Stimulated activated memory B cell treated with anti-CD40 and anti-IgM and Interleukin-4, amounts not matched to agents 10 μg/mL and 1 μg/mL and 100 μg/mL, for 72 hours (primary cell): Measurements from ENCODE around the gene ENO4.

Source experiments
- ATAC-seq: fragments of 150-1000 bp; cut with Tn5 transposase; 2 replicates; pipeline ENCODE4 v1.10.0; 2021
- H3K27ac Mint-ChIP-seq: one replicate; pipeline ENCODE4 v1.8.0; 2022; ENCODE audit warnings: mild to moderate bottlenecking, mixed read lengths
- H3K27me3 Mint-ChIP-seq: one replicate; pipeline ENCODE4 v1.8.0; 2022; ENCODE audit warnings: mixed read lengths
- H3K36me3 Mint-ChIP-seq: one replicate; pipeline ENCODE4 v1.8.0; 2022; ENCODE audit warnings: mixed read lengths
- H3K4me1 Mint-ChIP-seq: one replicate; pipeline ENCODE4 v1.8.0; 2022; ENCODE audit warnings: mixed read lengths
- H3K4me3 Mint-ChIP-seq: one replicate; pipeline ENCODE4 v1.8.0; 2022; ENCODE audit warnings: mild to moderate bottlenecking, moderate library complexity, mixed read lengths
- H3K9me3 Mint-ChIP-seq: one replicate; pipeline ENCODE4 v1.8.0; 2022; ENCODE audit warnings: mixed read lengths

ENO4 gene

DNA sequence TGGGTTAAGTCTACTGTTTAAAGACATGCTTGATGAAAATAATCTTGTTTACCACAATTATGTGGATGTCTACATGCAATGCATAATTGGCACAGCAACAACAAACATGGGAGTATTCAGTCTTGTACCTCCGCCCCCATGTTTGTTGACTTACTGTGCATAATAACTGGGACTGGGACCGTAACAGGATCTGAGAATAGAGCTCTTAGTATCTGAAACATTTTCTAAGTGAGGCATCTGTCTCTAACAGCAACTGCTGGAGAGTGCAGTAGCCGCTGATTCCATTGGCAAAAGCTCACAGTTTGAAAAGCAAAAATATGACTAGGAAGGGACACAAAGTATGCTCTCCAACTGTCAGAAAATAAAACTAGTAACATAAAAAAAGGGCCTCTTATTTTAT lies 61.6 kb downstream of the ENO4 start:
- Mint-ChIP-seq H3K36me3 (no peaks in the 10 kb centered on the region), H3K4me3 (no peak overlapping the region), H3K27ac (no peak overlapping the region), H3K9me3 (no peaks in the 10 kb centered on the region), H3K27me3 (no peaks in the 10 kb centered on the region), H3K4me1 (no peaks in the 10 kb centered on the region)
- no peak for ATAC-seq

DNA sequence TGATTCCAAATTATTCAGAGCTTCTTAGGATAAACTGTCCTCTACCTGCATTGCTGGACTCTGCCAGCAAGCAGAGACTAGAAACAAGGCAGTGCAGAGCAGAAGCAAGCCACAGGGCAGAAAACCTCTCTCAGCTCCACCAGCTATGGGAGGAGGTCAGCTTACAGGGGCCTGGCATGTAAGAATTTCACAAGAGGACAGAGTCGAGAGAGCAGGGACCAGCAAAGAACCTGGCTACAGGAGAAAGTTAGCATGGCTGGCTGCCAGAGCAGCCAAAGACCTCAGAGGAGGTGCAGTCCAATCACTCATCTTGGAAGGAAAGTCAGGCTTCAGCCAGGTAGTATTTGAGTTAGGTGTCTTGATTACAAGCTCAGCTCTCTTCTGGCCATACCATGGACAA lies 62.9 kb downstream of the ENO4 start:
- ATAC-seq, result no peak
- Mint-ChIP-seq H3K27me3 (no peaks in the 10 kb centered on the region), H3K27ac (no peak overlapping the region), H3K36me3 (no peaks in the 10 kb centered on the region), H3K4me3 (no peak overlapping the region), H3K4me1 (no peaks in the 10 kb centered on the region), H3K9me3 (no peaks in the 10 kb centered on the region)

DNA sequence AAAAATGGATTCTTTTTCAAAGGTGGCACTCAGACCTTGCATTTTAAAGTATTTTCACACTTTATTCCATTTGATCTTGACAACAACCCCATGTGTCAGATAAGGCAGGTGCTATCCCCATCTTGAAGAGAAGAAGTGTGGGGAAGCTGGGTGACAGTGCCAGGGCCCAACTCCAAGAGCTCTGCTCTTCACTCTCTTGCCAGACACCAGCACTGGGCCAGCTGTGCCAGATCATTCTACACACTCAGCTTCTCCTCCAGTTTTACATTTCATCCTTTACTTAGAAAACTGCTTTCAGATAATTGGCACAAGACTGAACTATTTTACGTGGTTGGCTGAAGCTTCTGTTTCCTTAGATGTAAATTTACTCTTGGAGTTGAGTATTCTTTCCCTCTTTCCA lies 64.4 kb downstream of the ENO4 start:
- Mint-ChIP-seq H3K27ac (no peak overlapping the region), H3K4me3 (no peak overlapping the region), H3K36me3 (no peaks in the 10 kb centered on the region), H3K9me3 (no peaks in the 10 kb centered on the region), H3K4me1 (no peaks in the 10 kb centered on the region), H3K27me3 (no peaks in the 10 kb centered on the region)
- ATAC-seq, result no peak

DNA sequence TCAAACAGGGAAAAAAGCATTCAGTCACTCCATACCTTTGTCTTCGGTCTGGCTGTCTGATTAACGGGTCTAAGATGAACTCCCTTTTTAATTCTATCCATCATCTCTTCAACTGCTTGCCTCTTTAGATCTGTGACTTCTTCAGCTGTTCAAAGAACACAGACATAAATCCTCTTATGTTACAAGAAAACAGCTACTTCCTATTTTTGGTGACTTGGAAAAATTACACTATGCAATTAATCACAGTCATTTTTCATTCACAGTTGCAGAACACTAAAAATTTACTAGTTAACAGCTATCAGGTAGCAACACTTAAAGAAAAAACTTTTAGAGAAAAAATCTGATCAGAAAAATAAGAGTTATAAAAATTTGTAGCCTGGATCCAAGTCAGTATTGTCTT lies 66.0 kb downstream of the ENO4 start:
- no peak overlapping the region for H3K27ac Mint-ChIP-seq
- H3K9me3 Mint-ChIP-seq, result no peaks in the 10 kb centered on the region
- no peak for ATAC-seq
- no peaks in the 10 kb centered on the region for H3K27me3 Mint-ChIP-seq
- H3K36me3 Mint-ChIP-seq, result no peaks in the 10 kb centered on the region
- no peaks in the 10 kb centered on the region for H3K4me1 Mint-ChIP-seq
- no peak overlapping the region for H3K4me3 Mint-ChIP-seq

DNA sequence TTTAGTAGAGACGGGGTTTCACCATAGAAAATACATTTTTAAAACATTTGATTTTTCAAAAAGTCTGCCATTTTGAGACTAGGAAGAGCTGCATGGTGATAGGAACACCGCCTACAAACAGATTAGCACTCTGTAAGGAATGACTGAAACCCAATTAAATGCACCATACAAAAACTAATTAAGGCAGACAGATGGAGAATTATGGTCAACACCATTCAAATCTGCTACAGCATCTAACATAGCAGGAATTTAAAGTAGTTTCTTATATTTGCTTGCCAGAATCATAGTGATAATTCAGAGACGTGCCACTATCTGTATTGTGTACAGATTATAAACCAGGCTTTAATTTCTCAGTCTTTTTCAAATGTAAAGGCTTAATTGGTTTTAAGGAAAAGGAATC lies 68.2 kb downstream of the ENO4 start:
- no peak overlapping the region for H3K4me3 Mint-ChIP-seq
- H3K4me1 Mint-ChIP-seq, result no peaks in the 10 kb centered on the region
- H3K9me3 Mint-ChIP-seq, result no peaks in the 10 kb centered on the region
- no peak for ATAC-seq
- no peaks in the 10 kb centered on the region for H3K36me3 Mint-ChIP-seq
- no peaks in the 10 kb centered on the region for H3K27me3 Mint-ChIP-seq
- H3K27ac Mint-ChIP-seq, result no peak overlapping the region

DNA sequence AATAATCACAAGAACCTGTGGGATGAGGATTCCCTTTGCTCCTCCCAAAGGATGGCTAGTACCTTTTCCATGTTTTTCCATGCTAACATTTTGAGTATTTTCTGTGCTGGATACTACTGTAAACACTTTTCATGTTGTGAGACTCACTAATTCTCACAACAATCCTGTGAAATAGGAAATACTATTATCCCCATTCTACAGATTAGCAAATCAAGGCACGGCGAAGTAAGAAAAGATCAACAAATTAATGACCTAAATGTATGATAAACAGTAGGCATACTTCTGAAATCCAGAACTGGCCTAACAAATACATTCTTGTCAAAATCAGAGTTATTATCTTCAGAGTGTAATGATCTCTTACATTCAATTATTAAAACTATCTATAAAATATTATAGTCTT lies 69.3 kb downstream of the ENO4 start:
- Mint-ChIP-seq H3K9me3 (no peaks in the 10 kb centered on the region), H3K4me1 (no peaks in the 10 kb centered on the region), H3K36me3 (no peaks in the 10 kb centered on the region), H3K4me3 (no peak overlapping the region), H3K27me3 (no peaks in the 10 kb centered on the region), H3K27ac (no peak overlapping the region)
- no peak for ATAC-seq

DNA sequence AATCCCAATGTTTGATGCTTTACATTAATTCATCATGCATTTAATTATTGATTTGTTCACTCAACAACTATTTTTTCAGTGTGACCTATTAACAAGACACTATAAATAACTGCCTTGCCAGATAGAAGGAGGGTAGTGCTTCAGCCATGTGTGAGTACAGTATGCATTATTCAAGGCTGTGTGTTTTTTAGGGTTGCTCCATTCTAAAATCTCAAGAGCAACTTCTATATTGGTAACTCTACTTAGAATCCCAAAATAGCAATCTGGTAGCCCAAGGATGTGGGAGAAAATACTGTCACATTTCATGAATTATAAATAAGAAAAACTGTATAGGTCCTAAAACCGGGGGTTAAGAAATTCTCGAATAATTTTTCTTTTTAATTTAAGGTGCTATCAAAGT lies 69.9 kb downstream of the ENO4 start:
- ATAC-seq, result no peak
- Mint-ChIP-seq H3K27ac (no peak overlapping the region), H3K9me3 (no peaks in the 10 kb centered on the region), H3K4me1 (no peaks in the 10 kb centered on the region), H3K27me3 (no peaks in the 10 kb centered on the region), H3K4me3 (no peak overlapping the region), H3K36me3 (no peaks in the 10 kb centered on the region)

DNA sequence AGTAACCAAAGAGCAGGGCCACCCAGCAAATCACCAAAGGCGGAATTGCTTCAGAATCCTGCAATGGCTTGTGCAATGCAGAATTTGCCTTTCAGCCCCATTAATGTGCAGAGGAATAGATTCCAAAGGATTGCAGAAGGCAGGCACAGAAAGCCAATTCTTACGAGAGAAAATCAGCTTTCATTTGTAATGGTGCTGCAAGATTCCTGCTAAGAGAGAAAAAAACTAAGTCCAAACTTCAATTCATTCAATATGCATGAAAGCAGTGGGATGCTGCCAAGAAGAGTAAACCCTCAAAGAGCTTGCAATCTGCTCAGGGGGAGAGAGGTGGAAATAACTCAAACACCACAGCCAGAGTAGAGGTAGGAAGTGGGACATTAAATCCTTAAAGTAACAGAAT lies 70.4 kb downstream of the ENO4 start:
- Mint-ChIP-seq H3K36me3 (no peaks in the 10 kb centered on the region), H3K27ac (no peak overlapping the region), H3K4me1 (no peaks in the 10 kb centered on the region), H3K4me3 (no peak overlapping the region), H3K9me3 (no peaks in the 10 kb centered on the region), H3K27me3 (no peaks in the 10 kb centered on the region)
- ATAC-seq, result no peak

DNA sequence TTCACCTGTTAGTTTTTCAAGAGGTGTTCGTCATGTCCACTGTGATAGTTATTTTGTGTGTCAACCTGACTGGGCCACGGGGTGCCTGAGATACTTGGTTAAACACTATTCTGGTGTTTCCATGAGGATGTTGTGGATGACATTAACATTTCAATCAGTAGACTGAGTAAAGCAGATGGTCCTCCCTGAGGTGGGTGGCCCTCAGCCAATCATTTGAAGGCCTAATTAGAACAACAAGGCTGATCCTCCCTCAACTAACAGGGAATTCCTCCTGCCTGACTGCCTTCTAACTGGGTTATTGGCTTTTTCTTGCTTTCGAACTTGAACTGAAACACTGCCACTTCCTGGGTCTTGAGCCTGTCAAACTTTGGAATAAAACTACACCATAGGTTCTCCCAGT lies 75.8 kb downstream of the ENO4 start:
- no peaks in the 10 kb centered on the region for H3K4me1 Mint-ChIP-seq
- H3K9me3 Mint-ChIP-seq, result no peaks in the 10 kb centered on the region
- H3K36me3 Mint-ChIP-seq, result no peaks in the 10 kb centered on the region
- ATAC-seq, result no peak
- H3K4me3 Mint-ChIP-seq, result no peak overlapping the region
- no peak overlapping the region for H3K27ac Mint-ChIP-seq
- H3K27me3 Mint-ChIP-seq, result no peaks in the 10 kb centered on the region

DNA sequence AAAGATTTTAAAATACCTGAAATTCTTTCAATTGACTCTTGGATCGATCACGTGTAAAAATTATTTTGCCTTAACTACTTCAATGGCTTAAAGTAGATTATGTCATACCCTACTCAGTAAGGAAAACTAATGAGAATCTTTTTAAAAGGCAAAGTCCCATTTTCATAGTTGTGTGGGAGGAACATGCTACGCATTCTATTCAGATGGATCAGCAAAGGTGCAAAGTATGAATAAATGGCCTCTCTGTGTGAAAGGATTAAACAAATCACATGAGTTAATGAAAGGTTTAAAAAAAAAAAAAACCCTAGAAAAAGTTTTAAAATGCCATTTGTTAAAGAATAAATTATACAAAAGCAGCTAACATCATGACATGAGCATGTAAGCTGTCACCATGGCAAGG lies 77.1 kb downstream of the ENO4 start:
- Mint-ChIP-seq H3K27me3 (no peaks in the 10 kb centered on the region), H3K4me3 (no peak overlapping the region), H3K36me3 (no peaks in the 10 kb centered on the region), H3K27ac (no peak overlapping the region), H3K4me1 (no peaks in the 10 kb centered on the region), H3K9me3 (no peaks in the 10 kb centered on the region)
- no peak for ATAC-seq

DNA sequence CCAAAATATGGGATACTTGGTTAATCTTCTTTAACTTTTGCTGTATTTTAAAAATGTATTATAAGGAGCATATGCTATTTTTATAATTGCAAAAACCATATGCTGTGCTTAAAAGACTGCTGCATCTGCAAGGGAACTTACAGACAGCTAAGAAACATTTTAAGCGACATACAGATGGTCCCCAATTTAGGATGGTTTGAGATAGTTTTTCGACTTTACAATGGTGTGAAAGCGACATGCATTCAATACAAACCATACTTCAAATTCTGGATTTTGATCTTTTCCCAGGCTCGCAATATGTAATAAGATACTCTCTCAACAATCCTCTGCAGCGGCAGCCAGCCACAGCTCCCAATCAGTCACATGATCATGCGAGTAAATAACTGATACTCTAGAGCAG lies 82.5 kb downstream of the ENO4 start:
- Mint-ChIP-seq H3K9me3 (peaks cover 7% of the 10 kb centered on the region), H3K4me1 (no peaks in the 10 kb centered on the region), H3K27ac (no peak overlapping the region), H3K36me3 (no peaks in the 10 kb centered on the region), H3K4me3 (no peak overlapping the region), H3K27me3 (peaks cover 11% of the 10 kb centered on the region)
- no peak for ATAC-seq
